Epithelial cell of proximal tubule (primary cell): ENCODE measurements around the gene PCNP. TPM values are rescaled to one million over a fixed set of nuclear protein-coding genes. Genes with fewer than 3 reads are reported as not detected.
"Not testable (repeated sequence)": the region's sequence is repeated elsewhere in the genome, so short reads cannot be mapped to it uniquely, and the experiment has no call there.

Experiments
- DNase-seq: peaks from one replicate; pipeline ENCODE4 v3.0.0-alpha.2; 2011; ENCODE audit warnings: low read depth
- H3K4me3 ChIP-seq: 2 replicates; pipeline ENCODE4 v1.5.1; 2011; ENCODE audit warnings: low read depth, mild to moderate bottlenecking, low read length
- total RNA-seq: library from RNA; depleted of rRNA; stranded (reverse); fragments of >200 nt; gene quantifications from 2 replicates; pipeline ENCODE4 v1.2.3, GENCODE V29; 2015
- TF ChIP-seq, protein P1 (sequence below): conservative IDR thresholded peaks from 2 replicates; pipeline ENCODE4 v1.5.1; 2012; ENCODE audit warnings: low read depth, mild to moderate bottlenecking, low read length

PCNP gene
- total RNA-seq, 1 donor from 2014 or later, result 54.7 TPM

- no peak overlapping the region for H3K4me3 ChIP-seq
- TF ChIP-seq, protein P1, sequence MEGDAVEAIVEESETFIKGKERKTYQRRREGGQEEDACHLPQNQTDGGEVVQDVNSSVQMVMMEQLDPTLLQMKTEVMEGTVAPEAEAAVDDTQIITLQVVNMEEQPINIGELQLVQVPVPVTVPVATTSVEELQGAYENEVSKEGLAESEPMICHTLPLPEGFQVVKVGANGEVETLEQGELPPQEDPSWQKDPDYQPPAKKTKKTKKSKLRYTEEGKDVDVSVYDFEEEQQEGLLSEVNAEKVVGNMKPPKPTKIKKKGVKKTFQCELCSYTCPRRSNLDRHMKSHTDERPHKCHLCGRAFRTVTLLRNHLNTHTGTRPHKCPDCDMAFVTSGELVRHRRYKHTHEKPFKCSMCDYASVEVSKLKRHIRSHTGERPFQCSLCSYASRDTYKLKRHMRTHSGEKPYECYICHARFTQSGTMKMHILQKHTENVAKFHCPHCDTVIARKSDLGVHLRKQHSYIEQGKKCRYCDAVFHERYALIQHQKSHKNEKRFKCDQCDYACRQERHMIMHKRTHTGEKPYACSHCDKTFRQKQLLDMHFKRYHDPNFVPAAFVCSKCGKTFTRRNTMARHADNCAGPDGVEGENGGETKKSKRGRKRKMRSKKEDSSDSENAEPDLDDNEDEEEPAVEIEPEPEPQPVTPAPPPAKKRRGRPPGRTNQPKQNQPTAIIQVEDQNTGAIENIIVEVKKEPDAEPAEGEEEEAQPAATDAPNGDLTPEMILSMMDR, result no peak
- DNase-seq, result no peak
These were observed 25.4 kb upstream of the PCNP start for GRCh38 chr3:101548527-101549105.

GRCh38 chr3:101549473-101549872, 24.5 kb upstream of the PCNP start:
- TF ChIP-seq, protein P1, result no peak
- no peak overlapping the region for H3K4me3 ChIP-seq
- DNase-seq, result no peak

DNA sequence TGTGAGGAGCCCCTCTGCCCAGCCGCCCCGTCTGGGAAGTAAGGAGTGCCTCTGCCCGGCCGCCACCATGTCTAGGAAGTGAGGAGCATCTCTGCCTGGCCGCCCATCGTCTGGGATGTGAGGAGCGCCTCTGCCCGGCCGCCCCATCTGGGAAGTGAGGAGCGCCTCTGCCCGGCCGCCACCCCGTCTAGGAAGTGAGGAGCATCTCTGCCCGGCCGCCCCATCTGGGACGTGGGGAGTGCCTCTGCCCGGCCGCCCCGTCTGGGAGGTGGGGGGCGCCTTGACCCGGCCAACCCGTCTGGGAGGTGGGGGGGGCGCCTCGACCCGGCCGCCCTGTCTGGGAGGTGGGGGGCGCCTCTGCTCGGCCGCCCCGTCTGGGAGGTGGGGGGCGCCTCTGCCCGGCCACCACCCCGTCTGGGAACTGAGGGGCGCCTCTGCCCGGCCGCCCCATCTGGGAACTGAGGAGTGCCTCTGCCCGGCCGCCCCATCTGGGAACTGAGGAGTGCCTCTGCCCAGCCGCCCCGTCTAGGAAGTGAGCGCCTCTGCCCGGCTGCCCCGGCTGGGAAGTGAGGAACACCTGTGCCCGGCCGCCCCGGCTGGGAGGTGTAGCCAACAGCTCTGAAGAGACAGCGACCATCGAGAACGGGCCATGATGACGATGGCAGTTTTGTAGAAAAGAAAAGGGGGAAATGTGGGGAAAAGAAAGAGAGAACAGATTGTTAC, 22.5 kb upstream of the PCNP start:
- not testable (repeated sequence) for DNase-seq, H3K4me3 ChIP-seq

GRCh38 chr3:101553381-101553780, 20.6 kb upstream of the PCNP start:
- not testable (repeated sequence) for DNase-seq

GRCh38 chr3:101556064-101556463, 17.9 kb upstream of the PCNP start:
- TF ChIP-seq, protein P1, result no peak
- H3K4me3 ChIP-seq, result no peak overlapping the region
- no peak for DNase-seq

More at GRCh38 chr3:101553381-101553780, 20.6 kb upstream of the PCNP start:
- not testable (repeated sequence) for H3K4me3 ChIP-seq

GRCh38 chr3:101561630-101562328, 12.2 kb upstream of the PCNP start, which contains the start of gene TRMT10C:
Gene TRMT10C, plus strand, starts transcription at chr3:101561868. Its CDS starts 2,914 bp downstream, at chr3:101564782.
- TF ChIP-seq, protein P1, result no peak
- peak within 1 kb of the TSS; percentile 82 for H3K4me3 ChIP-seq
- peak; percentile 69 for DNase-seq

DNA sequence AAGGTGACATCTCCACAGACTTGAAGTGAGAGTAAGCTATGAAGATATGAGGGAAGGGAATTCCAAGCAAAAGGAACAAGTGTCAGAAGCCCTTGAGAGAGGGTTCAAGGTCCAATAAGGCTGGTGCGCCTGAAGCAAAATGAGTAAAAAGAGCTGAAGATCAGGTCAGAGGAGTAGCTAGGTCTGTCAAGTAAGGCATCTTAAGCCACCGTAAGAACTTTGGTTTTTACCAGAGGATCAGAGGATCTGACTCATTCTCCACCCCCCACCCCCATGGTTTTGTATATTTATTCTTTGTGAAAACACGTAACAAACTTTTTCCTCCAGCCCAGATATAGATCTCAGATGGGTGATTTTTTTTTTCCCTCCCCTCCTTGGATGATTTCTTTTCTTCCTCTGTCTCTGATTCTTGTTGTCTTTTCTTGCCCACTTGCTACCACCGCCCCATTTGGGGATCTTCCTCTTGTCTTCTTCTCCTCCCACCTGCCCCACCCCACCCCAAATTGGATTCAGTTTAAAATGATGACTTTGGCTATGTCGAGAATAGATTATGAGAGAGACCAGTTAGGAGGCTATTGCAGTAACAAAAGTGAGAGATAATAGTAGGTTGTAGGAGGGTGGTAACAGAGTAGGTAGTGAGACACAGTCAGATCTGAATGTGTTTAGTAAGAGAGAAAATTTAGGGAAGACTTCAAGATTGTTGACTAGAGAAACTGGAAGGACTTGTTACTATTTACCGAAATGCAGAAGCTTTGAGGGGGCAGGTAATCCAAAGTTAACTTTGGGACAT, 6.3 kb upstream of the PCNP start:
- H3K4me3 ChIP-seq, result no peak overlapping the region
- TF ChIP-seq, protein P1, result no peak
- no peak for DNase-seq
